GM21390 (cell line): ENCODE measurements around the gene MRPL44.

Experiments
- ATAC-seq: cut with Tn5 transposase; IDR thresholded peaks from one replicate; pipeline ENCODE4 v1.9.1; 2021; ENCODE audit not compliant: unreplicated experiment

MRPL44 gene

GRCh38 chr2:223935459-223936125 lies 21.7 kb upstream of the MRPL44 start:
- no peak for ATAC-seq

DNA sequence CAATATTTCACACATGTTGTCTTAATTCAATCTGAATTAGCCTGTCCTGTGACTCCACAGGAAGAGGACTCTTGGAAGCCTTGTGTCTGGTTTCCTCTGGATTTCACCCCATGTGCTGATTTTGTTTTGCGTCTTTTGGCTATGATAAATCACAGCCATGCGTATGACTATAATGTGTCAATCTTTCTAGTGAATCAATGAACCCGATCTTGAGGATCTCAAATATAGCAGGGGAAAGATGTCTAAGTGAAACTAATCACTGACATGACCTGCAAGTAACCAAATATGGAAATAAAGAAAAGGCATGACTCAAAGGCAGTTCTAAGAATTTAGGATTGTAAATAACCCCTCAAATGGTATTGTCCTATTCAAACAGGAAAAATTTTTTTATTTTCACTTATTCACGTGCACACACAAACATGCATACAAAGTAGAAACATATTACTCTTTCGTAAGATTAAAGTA lies 20.4 kb upstream of the MRPL44 start:
- ATAC-seq: peak; percentile 34

- no peak for ATAC-seq
Measured at GRCh38 chr2:223937535-223937934, 19.7 kb upstream of the MRPL44 start.

GRCh38 chr2:223939438-223939837 lies 17.8 kb upstream of the MRPL44 start:
- peak; percentile 35 for ATAC-seq

- ATAC-seq: peak; percentile 41
Measured at GRCh38 chr2:223941579-223942277, 15.5 kb upstream of the MRPL44 start.

DNA sequence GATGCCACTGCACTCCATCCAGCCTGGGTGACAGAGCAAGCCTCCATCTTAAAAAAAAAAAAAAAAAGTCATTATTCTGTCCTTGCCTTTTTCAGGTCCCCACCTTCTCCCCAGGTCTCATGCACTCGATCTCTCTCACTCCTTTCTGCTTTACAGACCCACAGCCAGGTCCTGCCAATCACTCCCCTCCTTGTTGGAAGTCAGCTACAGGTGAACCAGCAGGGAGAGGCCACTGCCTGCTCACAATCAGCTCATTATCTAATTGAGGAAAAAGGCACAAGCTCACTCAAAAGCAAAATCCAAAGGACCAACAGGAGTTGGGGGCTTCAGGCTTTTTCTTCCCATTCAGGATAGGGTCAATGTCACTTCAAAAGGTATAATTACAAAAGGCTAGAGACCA lies 14.1 kb upstream of the MRPL44 start:
- ATAC-seq: no peak

GRCh38 chr2:223943561-223944008 lies 13.7 kb upstream of the MRPL44 start:
- no peak for ATAC-seq

DNA sequence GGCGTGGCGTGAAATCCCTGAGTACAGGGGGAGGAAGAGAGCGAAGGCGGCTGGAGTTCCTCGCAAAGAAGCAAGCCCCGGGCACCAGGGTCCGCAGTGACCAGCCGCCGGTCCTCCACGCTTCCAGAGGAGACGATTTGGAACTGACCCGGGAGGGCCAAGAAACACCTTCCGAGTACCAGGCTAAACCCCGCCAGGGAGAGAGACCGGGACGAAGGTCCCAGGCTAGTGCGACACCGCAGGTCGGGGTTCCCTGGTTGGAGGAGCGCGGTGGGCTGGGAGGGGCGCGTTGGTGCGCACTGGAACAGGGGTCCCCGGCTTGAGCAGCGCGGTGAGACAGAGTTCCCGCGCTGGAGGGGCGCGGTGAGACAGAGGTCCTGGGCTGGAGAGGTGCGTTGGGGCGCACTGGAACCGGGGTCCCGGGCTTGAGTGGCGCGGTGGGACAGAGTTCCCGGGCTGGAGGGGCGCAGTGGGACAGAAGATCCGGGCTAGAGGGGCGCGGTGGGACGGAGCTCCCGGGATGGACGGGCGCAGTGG lies 13.0 kb upstream of the MRPL44 start:
- ATAC-seq: peak; percentile 24

DNA sequence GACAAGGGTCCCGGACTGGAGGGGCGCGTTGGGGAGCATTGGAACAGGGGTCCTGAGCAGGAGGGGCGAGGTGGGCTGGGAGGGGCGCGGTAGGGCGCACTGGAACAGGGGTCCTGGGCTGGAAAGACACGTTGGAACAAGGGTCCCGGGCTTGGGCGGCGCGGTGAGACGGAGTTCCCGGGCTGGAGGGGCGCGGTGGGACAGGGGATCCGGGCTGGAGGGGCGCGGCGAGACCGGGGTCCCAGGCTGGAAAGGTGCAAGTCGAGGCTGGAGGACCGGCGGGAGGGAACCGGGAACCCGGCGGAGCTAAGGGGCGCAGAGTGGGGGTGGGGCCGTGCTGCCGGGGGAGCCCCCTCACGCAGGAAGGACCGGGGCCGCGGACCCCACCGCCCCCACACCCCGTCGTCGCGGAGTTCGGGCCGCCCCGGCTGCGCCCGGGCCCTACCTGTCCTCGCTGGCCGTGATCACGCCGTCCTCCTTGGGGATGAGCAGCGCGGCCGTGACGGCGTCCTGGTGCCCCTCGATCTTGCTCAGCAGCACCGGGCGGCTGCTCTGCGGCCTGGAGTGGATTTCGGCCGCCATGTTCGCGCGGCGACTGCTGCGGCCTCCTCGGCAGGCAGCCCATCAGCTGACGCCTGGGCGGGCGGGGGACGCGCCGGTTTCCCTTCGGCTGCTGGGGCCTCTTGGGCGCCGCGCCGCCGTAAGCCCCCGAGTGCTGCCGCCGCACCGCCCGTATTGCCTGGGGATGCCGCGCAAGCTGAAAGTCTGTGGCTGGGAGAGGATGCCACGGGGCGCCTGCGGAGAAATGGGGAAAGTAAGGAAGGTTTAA lies 12.3 kb upstream of the MRPL44 start, which contains the start of gene WDFY1:
Gene WDFY1, minus strand, starts transcription at position 633 of the 829 bp plus-strand sequence. Its CDS starts 51 bp downstream, at position 582.
- peak; percentile 71 for ATAC-seq

- no peak for ATAC-seq
Measured at GRCh38 chr2:223945755-223946154, 11.5 kb upstream of the MRPL44 start.

DNA sequence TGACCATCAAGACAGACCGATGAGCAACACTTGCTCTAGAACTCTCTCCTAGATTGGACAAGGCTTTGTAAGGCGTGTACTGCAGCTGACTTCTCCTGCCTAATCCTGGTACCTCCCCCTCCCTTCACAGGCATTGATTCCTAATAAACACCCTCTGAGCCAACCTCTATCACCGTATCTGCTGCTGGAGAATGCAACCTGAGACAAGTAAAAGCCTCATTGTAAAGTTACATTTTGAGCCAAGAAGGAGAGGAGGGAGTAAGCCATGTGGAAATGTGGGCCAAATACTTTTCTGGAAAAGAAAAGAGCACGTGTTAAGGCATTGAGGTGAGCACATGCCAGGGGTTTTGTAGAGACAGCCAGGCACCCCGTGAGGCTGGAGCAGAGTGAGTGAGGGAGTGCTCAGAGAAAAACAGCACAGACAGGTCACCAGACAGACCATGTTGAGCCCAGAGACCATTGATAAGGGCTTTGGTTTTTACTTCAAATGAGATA lies 9.5 kb upstream of the MRPL44 start:
- no peak for ATAC-seq

GRCh38 chr2:223949241-223949840 lies 7.9 kb upstream of the MRPL44 start:
- no peak for ATAC-seq

DNA sequence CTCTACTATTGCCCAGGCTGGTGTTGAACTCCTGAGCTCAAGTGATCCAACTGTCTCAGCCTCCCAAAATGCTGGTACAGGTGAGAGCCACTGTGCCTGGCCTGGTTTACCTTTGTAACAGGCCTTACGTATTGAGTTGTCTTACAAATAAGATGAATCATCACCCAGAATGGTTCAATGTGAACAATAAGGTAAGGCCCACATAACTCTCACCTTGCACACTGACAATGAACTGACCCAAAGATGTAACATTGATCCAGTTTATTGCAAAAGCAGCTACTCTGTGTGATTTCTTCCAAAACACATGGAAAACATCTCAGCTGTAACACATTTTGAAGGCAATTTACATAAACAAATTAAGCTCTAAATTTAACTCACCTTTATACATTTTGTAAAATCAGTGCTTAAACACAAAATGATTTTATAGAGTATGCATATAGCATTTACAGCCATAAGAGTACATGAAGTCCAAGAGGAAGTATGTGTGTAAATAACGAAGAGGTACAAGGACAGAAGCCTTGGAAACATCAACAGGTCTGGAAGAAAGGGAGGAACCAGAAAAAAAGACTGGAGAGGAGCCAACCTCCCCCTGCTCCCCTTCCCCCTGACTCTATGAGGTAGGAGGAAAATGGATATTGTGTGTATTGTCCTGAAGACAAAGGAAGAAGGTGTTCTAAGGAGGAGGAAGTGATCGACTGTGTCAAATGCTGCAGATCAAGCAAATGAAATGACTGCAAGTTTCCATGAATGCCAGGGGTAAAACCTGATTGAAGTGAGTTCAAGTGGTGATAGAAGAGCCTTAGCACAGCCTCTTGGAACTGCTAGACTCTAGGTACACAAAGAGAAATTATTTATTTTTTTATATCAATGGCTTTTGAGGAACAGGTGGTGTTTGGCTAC lies 6.6 kb upstream of the MRPL44 start:
- ATAC-seq: no peak

DNA sequence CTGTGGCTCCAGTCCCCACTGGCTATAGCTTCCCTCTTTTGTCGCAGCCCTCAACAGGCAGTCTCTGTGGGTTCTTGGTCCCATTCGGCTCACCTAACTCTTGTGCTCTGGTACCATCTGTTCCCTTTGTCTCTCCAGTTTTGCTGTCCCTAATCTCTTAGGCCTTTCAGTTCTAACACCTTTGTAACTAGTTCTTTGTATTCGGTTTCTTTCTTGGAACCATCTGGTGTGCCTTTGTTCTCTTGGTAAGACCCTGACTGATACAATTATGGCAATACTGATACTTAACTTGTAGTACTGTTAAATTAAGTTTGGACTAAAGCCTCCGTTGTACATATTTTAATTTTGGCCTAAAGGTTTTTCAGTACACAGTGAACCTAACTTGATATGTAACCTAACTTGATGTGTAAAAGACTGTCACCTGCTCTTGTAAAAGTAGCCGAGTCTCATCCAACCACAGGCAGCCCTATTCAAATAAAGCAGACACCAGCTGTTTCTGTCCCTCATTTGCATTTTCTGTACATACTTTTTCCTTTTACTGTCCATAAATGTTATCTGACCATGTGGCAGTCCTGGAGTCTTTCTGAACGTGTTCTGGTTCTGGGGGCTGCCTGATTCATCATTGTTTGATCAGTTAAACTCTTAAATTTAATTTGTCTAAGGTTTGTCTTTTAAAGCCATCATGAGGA lies 4.8 kb upstream of the MRPL44 start:
- ATAC-seq: peak; percentile 51

DNA sequence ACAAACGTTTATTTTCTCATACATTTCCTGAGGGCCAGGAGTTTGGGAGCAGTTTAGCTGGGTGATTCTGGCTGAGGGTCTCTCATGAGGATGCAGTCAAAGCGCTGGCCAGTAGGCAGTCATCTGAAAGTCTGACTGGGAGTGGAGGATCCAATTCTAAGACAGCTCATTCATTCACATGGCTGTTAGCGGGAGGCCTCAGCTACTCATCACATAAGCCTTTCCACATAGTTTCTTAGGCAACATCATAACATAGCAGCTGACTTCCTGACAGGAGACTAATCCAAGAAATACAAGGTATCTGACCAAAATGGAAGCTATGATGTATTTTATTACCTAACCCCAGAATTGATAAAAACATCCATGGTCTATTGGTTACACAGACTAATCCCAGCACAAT lies 2.9 kb upstream of the MRPL44 start:
- ATAC-seq: no peak

DNA sequence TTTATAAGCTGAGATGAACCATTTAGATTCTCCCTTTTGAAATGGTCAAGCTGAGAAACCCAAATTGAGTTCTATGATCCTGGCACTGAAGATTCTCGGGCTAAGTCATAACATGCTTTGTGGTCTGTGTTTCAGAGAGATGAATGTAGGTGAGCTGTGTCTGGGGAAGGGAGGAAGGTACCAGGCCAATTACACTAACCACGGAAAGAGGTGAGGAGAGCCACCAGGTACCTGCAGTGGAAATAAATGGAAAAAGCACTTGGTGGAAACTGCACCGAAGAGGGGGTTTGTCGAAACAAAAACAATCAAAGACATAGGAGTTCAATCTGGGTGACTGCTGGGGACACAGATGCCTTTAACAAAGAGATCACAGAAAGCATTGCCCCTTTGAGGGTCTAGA lies 963 bp upstream of the MRPL44 start:
- peak; percentile 34 for ATAC-seq

DNA sequence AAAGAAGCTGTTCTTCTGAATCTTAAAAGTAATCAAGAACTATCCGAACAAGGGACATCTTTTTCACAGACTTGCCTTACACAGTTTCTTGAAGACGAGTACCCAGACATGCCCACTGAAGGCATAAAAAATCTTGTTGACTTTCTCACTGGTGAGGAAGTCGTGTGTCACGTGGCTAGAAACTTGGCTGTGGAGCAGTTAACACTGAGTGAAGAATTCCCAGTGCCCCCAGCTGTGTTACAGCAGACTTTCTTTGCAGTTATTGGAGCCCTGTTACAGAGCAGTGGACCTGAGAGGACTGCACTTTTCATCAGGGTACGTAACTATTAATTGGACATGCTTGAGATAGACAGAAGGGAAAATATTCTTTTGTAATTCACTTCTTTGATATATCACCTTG lies 2.4 kb downstream of the MRPL44 start:
- ATAC-seq: no peak

- no peak for ATAC-seq
Measured at GRCh38 chr2:223967981-223968380, 10.7 kb downstream of the MRPL44 start.

- ATAC-seq: no peak
Measured at GRCh38 chr2:223969315-223969714, 12.1 kb downstream of the MRPL44 start.
